Measurements from ENCODE around the gene ASTN2.

The ASTN2 gene

GRCh38 chr9:117414906-117415331 is at the start of gene ASTN2:
ASTN2 (minus strand) TSS chr9:117415057; CDS start chr9:117414938, 119 bp downstream.
- no peak for DNase-seq

- DNase-seq, result no peak
These were observed 48.0 kb upstream of the ASTN2 start for GRCh38 chr9:117462861-117463260.

- DNase-seq, result no peak
These were observed 46.5 kb upstream of the ASTN2 start for GRCh38 chr9:117461386-117461785.

- DNase-seq, result no peak
These were observed 45.9 kb upstream of the ASTN2 start for GRCh38 chr9:117460743-117461142.

- DNase-seq, result no peak
These were observed 45.1 kb upstream of the ASTN2 start for GRCh38 chr9:117459913-117460312.

GRCh38 chr9:117458066-117458465 is 43.2 kb upstream of the ASTN2 start:
- no peak for DNase-seq

- no peak for DNase-seq
These were observed 39.9 kb upstream of the ASTN2 start for GRCh38 chr9:117454711-117455110.

GRCh38 chr9:117453737-117454136 is 38.9 kb upstream of the ASTN2 start:
- no peak for DNase-seq

- no peak for DNase-seq
These were observed 36.5 kb upstream of the ASTN2 start for GRCh38 chr9:117451311-117451710.

- DNase-seq, result no peak
These were observed 33.2 kb upstream of the ASTN2 start for GRCh38 chr9:117448066-117448465.

GRCh38 chr9:117445631-117446030 is 30.8 kb upstream of the ASTN2 start:
- DNase-seq, result no peak

- DNase-seq, result no peak
These were observed 29.6 kb upstream of the ASTN2 start for GRCh38 chr9:117444501-117444900.

- DNase-seq, result no peak
These were observed 22.4 kb upstream of the ASTN2 start for GRCh38 chr9:117437283-117437682.

- no peak for DNase-seq
These were observed 20.9 kb upstream of the ASTN2 start for GRCh38 chr9:117435630-117436261.

GRCh38 chr9:117434566-117434965 is 19.7 kb upstream of the ASTN2 start:
- DNase-seq, result no peak

GRCh38 chr9:117430813-117431212 is 16.0 kb upstream of the ASTN2 start:
- no peak for DNase-seq

GRCh38 chr9:117427357-117427913 is 12.6 kb upstream of the ASTN2 start:
- DNase-seq, result no peak

- DNase-seq, result no peak
These were observed 10.7 kb upstream of the ASTN2 start for GRCh38 chr9:117425566-117425965.

GRCh38 chr9:117424291-117424690 is 9.4 kb upstream of the ASTN2 start:
- no peak for DNase-seq

GRCh38 chr9:117418111-117418510 is 3.3 kb upstream of the ASTN2 start:
- DNase-seq, result no peak

GRCh38 chr9:117416856-117417255 is 2.0 kb upstream of the ASTN2 start:
- DNase-seq, result no peak

- DNase-seq, result no peak
These were observed 579 bp upstream of the ASTN2 start for GRCh38 chr9:117415358-117415914.

GRCh38 chr9:117414220-117414905 is 494 bp downstream of the ASTN2 start:
- no peak for DNase-seq

All from stimulated activated CD4-positive, alpha-beta T cell treated with anti-CD3 and anti-CD28 coated beads, Interleukin-4, amount 100 ng/mL, for 1 hour (primary cell).